ENCODE results near the gene SH3PXD2A. TPM values are rescaled to one million over a fixed set of nuclear protein-coding genes. Genes with fewer than 3 reads are reported as not detected.

SH3PXD2A gene
- total and polyA plus RNA-seq, 10 of the 15 experiments (the other 5 are each of a cell fraction or from before 2014, with no cell fraction given), result 0.63 to 14.0 (median 4.4) TPM

GRCh38 chr10:103677486-103678177 lies 177.7 kb downstream of the SH3PXD2A start:
- no peak for FAIRE-seq
- Histone ChIP-seq H3K4me1 (ENCODE audit: control insufficient read depth, insufficient read depth, low read length) (peaks cover 25% of the 10 kb centered on the region), H3K4me2 (ENCODE audit: control insufficient read depth, insufficient read depth) (peak overlapping the region; percentile 77), H3K4me3 (peak overlapping the region; percentile 49), H3K9ac (ENCODE audit: control insufficient read depth, insufficient read depth, low read length) (peak overlapping the region; percentile 11; the same call in 1 of the 2 replicates), H2AFZ (ENCODE audit: control insufficient read depth, low read depth, low read length) (peak overlapping the region; percentile 61), H4K20me1 (ENCODE audit: control insufficient read depth, insufficient read depth) (no peaks in the 10 kb centered on the region), H3K79me2 (ENCODE audit: control insufficient read depth, insufficient read depth, low read length) (peaks cover 47% of the 10 kb centered on the region), H3K27ac (ENCODE audit: control insufficient read depth, insufficient read depth) (peak overlapping the region; percentile 73), H3K9me3 (replicated peaks; ENCODE audit: control insufficient read depth, insufficient read depth, low read length) (no peaks in the 10 kb centered on the region), H3K36me3 (ENCODE audit: control insufficient read depth in 2 of 2, insufficient read depth in 2 of 2, low read length in 1 of 2) (peaks cover 5 to 10% of the 10 kb centered on the region in 2 experiments; a peak in 3 of 4 replicates), H3K27me3 (replicated peaks in 1 of 2; ENCODE audit: control insufficient read depth in 2 of 2, insufficient read depth in 2 of 2, low read length in 1 of 2) (no peaks in the 10 kb centered on the region)
- no peak; the same call in 2 of the 3 replicates for ATAC-seq
- WGBS (ENCODE audit: insufficient coverage, insufficient replicate concordance, low lambda C conversion rate, missing lambda C conversion rate), result 51% methylated on average over 13 of the region's 13 CpGs
- BruUV-seq (replicated peaks), result TSS peak; percentile 31
- no peak for DNase-seq (ENCODE audit: low read depth, low spot score)
- peak; percentile 69; the same call in 1 of the 2 replicates for TF ChIP-seq DPF2 (IDR thresholded peaks at IDR 0.05)
- no peak for TF ChIP-seq FOXK2 (IDR thresholded peaks at IDR 0.05)
- no peak for TF ChIP-seq NR2C1 (IDR thresholded peaks at IDR 0.05)
- no peak for TF ChIP-seq ETV6 (conservative IDR thresholded peaks at IDR 0.05 in 1 of 2, IDR thresholded peaks at IDR 0.05 in 1 of 2; ENCODE audit: borderline replicate concordance in 1 of 2, low read depth in 1 of 2)
- in situ Hi-C loops (cut with MboI) (no loop called here), intact Hi-C loops (cut with micrococcal nuclease; ENCODE audit: unreplicated experiment) (no loop called here)
- POLR2A ChIA-PET, result interaction anchor here (0.5 to 3.1 kb wide), 3 partner anchors 12 to 303 kb away, joined by 3 to 16 read pairs (median 7); no protein-coding TSS in a partner anchor
- CTCF ChIA-PET, result interaction anchor here (0.8 to 3.2 kb wide), 6 partner anchors 11 to 135 kb away, joined by 3 to 41 read pairs (median 5); no protein-coding TSS in a partner anchor
- RAD21 ChIA-PET (ENCODE audit: unreplicated experiment), result interaction anchor here (0.7 to 2.8 kb wide), 4 partner anchors 9 to 94 kb away, joined by 3 to 22 read pairs (median 7); no protein-coding TSS in a partner anchor
- SMC1A ChIA-PET (ENCODE audit: uncharacterized antibody, unreplicated experiment), result interaction anchor here (1.4 kb wide), 1 partner anchor 9 kb away, joined by 3 read pairs; no protein-coding TSS in a partner anchor

GRCh38 chr10:103676851-103677417 lies 178.4 kb downstream of the SH3PXD2A start:
- peaks cover 25% of the 10 kb centered on the region for H3K4me1 ChIP-seq (ENCODE audit: control insufficient read depth, insufficient read depth, low read length)
- ATAC-seq, result no peak
- CTCF ChIA-PET, result no interaction called here
- H3K9me3 ChIP-seq (replicated peaks; ENCODE audit: control insufficient read depth, insufficient read depth, low read length), result no peaks in the 10 kb centered on the region
- no peak for DNase-seq (ENCODE audit: low read depth, low spot score)
- intact Hi-C loops (cut with micrococcal nuclease; ENCODE audit: unreplicated experiment) (no loop called here), in situ Hi-C loops (cut with MboI) (no loop called here)
- peaks cover 44% of the 10 kb centered on the region for H3K79me2 ChIP-seq (ENCODE audit: control insufficient read depth, insufficient read depth, low read length)
- RAD21 ChIA-PET (ENCODE audit: unreplicated experiment), result no interaction called here
- no peak overlapping the region for H3K4me3 ChIP-seq
- H4K20me1 ChIP-seq (ENCODE audit: control insufficient read depth, insufficient read depth), result no peaks in the 10 kb centered on the region
- BruUV-seq (replicated peaks), result no TSS peak
- POLR2A ChIA-PET, result no interaction called here
- H2AFZ ChIP-seq (ENCODE audit: control insufficient read depth, low read depth, low read length), result no peak overlapping the region
- H3K27me3 ChIP-seq (replicated peaks in 1 of 2; ENCODE audit: control insufficient read depth in 2 of 2, insufficient read depth in 2 of 2, low read length in 1 of 2), result no peaks in the 10 kb centered on the region
- H3K4me2 ChIP-seq (ENCODE audit: control insufficient read depth, insufficient read depth), result no peak overlapping the region
- 87% methylated on average over 16 of the region's 16 CpGs for WGBS (ENCODE audit: insufficient coverage, insufficient replicate concordance, low lambda C conversion rate, missing lambda C conversion rate)
- SMC1A ChIA-PET (ENCODE audit: uncharacterized antibody, unreplicated experiment), result no interaction called here
- no peak for FAIRE-seq
- H3K36me3 ChIP-seq (ENCODE audit: control insufficient read depth in 2 of 2, insufficient read depth in 2 of 2, low read length in 1 of 2), result peaks cover 5 to 11% of the 10 kb centered on the region in 2 experiments; a peak in 3 of 4 replicates
- no peak overlapping the region for H3K9ac ChIP-seq (ENCODE audit: control insufficient read depth, insufficient read depth, low read length)
- TF ChIP-seq ZNF384 (IDR thresholded peaks at IDR 0.05; ENCODE audit: borderline replicate concordance, low read depth, low read length), result no peak
- no peak for TF ChIP-seq ELK1 (IDR thresholded peaks at IDR 0.05; ENCODE audit: low read depth, low read length)
- no peak for TF ChIP-seq MYB (IDR thresholded peaks at IDR 0.05; ENCODE audit: borderline replicate concordance, low read depth, low read length)
- TF ChIP-seq ASH2L (IDR thresholded peaks at IDR 0.05; ENCODE audit: borderline replicate concordance, low read depth), result no peak
- no peak for TF ChIP-seq ZBTB4 (CRISPR knock-in tag; IDR thresholded peaks at IDR 0.05)
- H3K27ac ChIP-seq (ENCODE audit: control insufficient read depth, insufficient read depth), result peak overlapping the region; percentile 73; the same call in 1 of the 2 replicates

Data from GM12878 (cell line).